Natural killer cell treated with Interleukin-12 subunit alpha and Interleukin-12 subunit beta and Interleukin-15 and Interleukin-18, amount 100 ng/mL, for 72 hours (primary cell): ENCODE measurements around the gene KLHL17. TPM values are rescaled to one million over a fixed set of nuclear protein-coding genes. Genes with fewer than 3 reads are reported as not detected.

Source experiments
- ATAC-seq, 2 donors: fragments of 150-1000 bp; cut with Tn5 transposase in 1 of 2; sonication (Bioruptor Pico), chemical (Tn5 transposase) in 1 of 2; 2 replicates each; pipeline ENCODE4 v1.10.0; 2021
- DNase-seq: peaks from one replicate; pipeline ENCODE4 v3.0.0; 2022; ENCODE audit warnings: low spot score
- H3K27ac Mint-ChIP-seq, 2 donors: 1 replicate in 1 of 2; 2 replicates in 1 of 2; pipeline ENCODE4 v1.8.0; 2022; ENCODE audit warnings: mixed read lengths in 2 of 2, mild to moderate bottlenecking in 1 of 2, moderate library complexity in 1 of 2
- H3K27me3 Mint-ChIP-seq, 2 donors: 1 replicate in 1 of 2; 2 replicates in 1 of 2; pipeline ENCODE4 v1.8.0; 2022; ENCODE audit warnings: mixed read lengths in 2 of 2
- H3K36me3 Mint-ChIP-seq: one replicate; pipeline ENCODE4 v1.8.0; 2022; ENCODE audit warnings: mixed read lengths
- H3K4me1 Mint-ChIP-seq, 2 donors: 1 replicate in 1 of 2; 2 replicates in 1 of 2; pipeline ENCODE4 v1.8.0; 2022; ENCODE audit warnings: low read depth in 2 of 2, mixed read lengths in 2 of 2, mild to moderate bottlenecking in 1 of 2
- H3K4me3 Mint-ChIP-seq: one replicate; pipeline ENCODE4 v1.8.0; 2022; ENCODE audit warnings: mixed read lengths
- H3K9me3 Mint-ChIP-seq: 2 replicates; pipeline ENCODE4 v1.8.0; 2022; ENCODE audit warnings: mixed read lengths
- total RNA-seq, 2 donors: library from RNA; stranded (reverse); gene quantifications; one replicate each; pipeline ENCODE4 v1.2.3, GENCODE V29; 2022

KLHL17 gene
- total RNA-seq, 2 donors from 2014 or later: 19.0 to 27.9 TPM

- DNase-seq (no peak), ATAC-seq (no peak)
- Mint-ChIP-seq H3K27me3 (peaks cover 9 to 12% of the 10 kb centered on the region in 2 donors), H3K9me3 (no peaks in the 10 kb centered on the region), H3K4me3 (no peak overlapping the region), H3K4me1 (peaks cover 0 to 4% of the 10 kb centered on the region in 2 donors), H3K36me3 (no peaks in the 10 kb centered on the region), H3K27ac (no peak overlapping the region)
These were observed 7.3 kb downstream of the KLHL17 start for GRCh38 chr1:967466-968343.

GRCh38 chr1:969260-969855 lies 9.0 kb downstream of the KLHL17 start:
- ATAC-seq: no peak
- Mint-ChIP-seq H3K27ac (no peak overlapping the region), H3K4me1 (peaks cover 0 to 4% of the 10 kb centered on the region in 2 donors), H3K4me3 (no peak overlapping the region), H3K36me3 (no peaks in the 10 kb centered on the region), H3K27me3 (peaks cover 9 to 12% of the 10 kb centered on the region in 2 donors), H3K9me3 (no peaks in the 10 kb centered on the region)
- DNase-seq: no peak

- Mint-ChIP-seq H3K9me3 (no peaks in the 10 kb centered on the region), H3K27ac (no peak overlapping the region), H3K36me3 (no peaks in the 10 kb centered on the region), H3K4me1 (peaks cover 0 to 4% of the 10 kb centered on the region in 2 donors), H3K4me3 (no peak overlapping the region), H3K27me3 (peaks cover 15 to 20% of the 10 kb centered on the region in 2 donors)
- DNase-seq (no peak), ATAC-seq (no peak)
These were observed 10.0 kb downstream of the KLHL17 start for GRCh38 chr1:970242-970972.

GRCh38 chr1:970973-971730 lies 10.8 kb downstream of the KLHL17 start:
- no peak overlapping the region for H3K4me3 Mint-ChIP-seq
- H3K36me3 Mint-ChIP-seq: no peaks in the 10 kb centered on the region
- no peak for DNase-seq
- H3K9me3 Mint-ChIP-seq: no peaks in the 10 kb centered on the region
- H3K27ac Mint-ChIP-seq: no peak overlapping the region
- no peak for ATAC-seq
- peaks cover 0 to 8% of the 10 kb centered on the region in 2 donors for H3K4me1 Mint-ChIP-seq
- peaks cover 19 to 20% of the 10 kb centered on the region in 2 donors for H3K27me3 Mint-ChIP-seq

- peaks cover 0 to 8% of the 10 kb centered on the region in 2 donors for H3K4me1 Mint-ChIP-seq
- no peaks in the 10 kb centered on the region for H3K9me3 Mint-ChIP-seq
- no peak overlapping the region for H3K4me3 Mint-ChIP-seq
- no peak overlapping the region for H3K27ac Mint-ChIP-seq
- H3K27me3 Mint-ChIP-seq: peaks cover 19 to 20% of the 10 kb centered on the region in 2 donors
- no peaks in the 10 kb centered on the region for H3K36me3 Mint-ChIP-seq
- ATAC-seq: no peak
- DNase-seq: no peak
These were observed 11.5 kb downstream of the KLHL17 start for GRCh38 chr1:971751-972506.

GRCh38 chr1:972726-973458 lies 12.5 kb downstream of the KLHL17 start:
- H3K9me3 Mint-ChIP-seq: no peaks in the 10 kb centered on the region
- H3K4me1 Mint-ChIP-seq: peaks cover 0 to 8% of the 10 kb centered on the region in 2 donors
- H3K36me3 Mint-ChIP-seq: no peaks in the 10 kb centered on the region
- no peak for ATAC-seq
- peaks cover 19 to 20% of the 10 kb centered on the region in 2 donors for H3K27me3 Mint-ChIP-seq
- H3K4me3 Mint-ChIP-seq: no peak overlapping the region
- no peak for DNase-seq
- H3K27ac Mint-ChIP-seq: no peak overlapping the region

- DNase-seq (no peak), ATAC-seq (no peak)
- no peaks in the 10 kb centered on the region for H3K36me3 Mint-ChIP-seq
- H3K27ac Mint-ChIP-seq: no peak overlapping the region
- H3K27me3 Mint-ChIP-seq: peaks cover 14% of the 10 kb centered on the region in 2 donors
- no peaks in the 10 kb centered on the region for H3K9me3 Mint-ChIP-seq
- H3K4me1 Mint-ChIP-seq: peaks cover 0 to 5% of the 10 kb centered on the region in 2 donors
- no peak overlapping the region for H3K4me3 Mint-ChIP-seq
These were observed 13.3 kb downstream of the KLHL17 start for GRCh38 chr1:973459-974292.

GRCh38 chr1:974293-974640 lies 13.9 kb downstream of the KLHL17 start:
- DNase-seq (no peak), ATAC-seq (no peak)
- no peak overlapping the region for H3K4me3 Mint-ChIP-seq
- peaks cover 0 to 5% of the 10 kb centered on the region in 2 donors for H3K4me1 Mint-ChIP-seq
- H3K27ac Mint-ChIP-seq: no peak overlapping the region
- H3K27me3 Mint-ChIP-seq: peaks cover 13 to 14% of the 10 kb centered on the region in 2 donors
- H3K9me3 Mint-ChIP-seq: no peaks in the 10 kb centered on the region
- H3K36me3 Mint-ChIP-seq: no peaks in the 10 kb centered on the region

GRCh38 chr1:974687-975328 lies 14.4 kb downstream of the KLHL17 start:
- Mint-ChIP-seq H3K36me3 (no peaks in the 10 kb centered on the region), H3K9me3 (no peaks in the 10 kb centered on the region), H3K4me1 (peaks cover 0 to 5% of the 10 kb centered on the region in 2 donors), H3K27me3 (peaks cover 8 to 12% of the 10 kb centered on the region in 2 donors), H3K4me3 (no peak overlapping the region), H3K27ac (no peak overlapping the region)
- DNase-seq (no peak), ATAC-seq (no peak)

- Mint-ChIP-seq H3K27me3 (peaks cover 8 to 12% of the 10 kb centered on the region in 2 donors), H3K36me3 (no peaks in the 10 kb centered on the region), H3K4me1 (peaks cover 0 to 5% of the 10 kb centered on the region in 2 donors), H3K27ac (peak overlapping the region in 1 of 2 donors; percentile 16), H3K4me3 (no peak overlapping the region), H3K9me3 (no peaks in the 10 kb centered on the region)
- DNase-seq (no peak), ATAC-seq (no peak)
These were observed 15.0 kb downstream of the KLHL17 start for GRCh38 chr1:975365-975764.

GRCh38 chr1:975896-976683 lies 15.7 kb downstream of the KLHL17 start:
- Mint-ChIP-seq H3K27me3 (peaks cover 8 to 12% of the 10 kb centered on the region in 2 donors), H3K36me3 (no peaks in the 10 kb centered on the region), H3K9me3 (no peaks in the 10 kb centered on the region), H3K4me1 (peaks cover 0 to 5% of the 10 kb centered on the region in 2 donors), H3K27ac (peak overlapping the region in 1 of 2 donors; percentile 16), H3K4me3 (no peak overlapping the region)
- DNase-seq (no peak), ATAC-seq (peak; percentile 66 to 79)
